Mesodermal cell (in vitro differentiated cells): Measurements from ENCODE around the gene FCHO2.
"Not testable (repeated sequence)": the region's sequence is repeated elsewhere in the genome, so short reads cannot be mapped to it uniquely, and the experiment has no call there.

Experiments
- H3K27ac ChIP-seq: 2 replicates; pipeline ENCODE4 v1.7.0; 2013; ENCODE audit warnings: mild to moderate bottlenecking, low read depth, low read length, moderate library complexity; ENCODE audit not compliant: severe bottlenecking
- H3K36me3 ChIP-seq: 2 replicates; pipeline ENCODE4 v1.7.1; 2013; ENCODE audit warnings: mild to moderate bottlenecking, low read length, moderate library complexity; ENCODE audit not compliant: control insufficient read depth, insufficient read depth
- H3K4me1 ChIP-seq: one replicate; pipeline ENCODE4 v1.7.1; 2013; ENCODE audit warnings: mild to moderate bottlenecking, low read length; ENCODE audit not compliant: insufficient read depth, control insufficient read depth, poor library complexity, severe bottlenecking
- H3K4me3 ChIP-seq: 2 replicates; pipeline ENCODE4 v1.7.0; 2013; ENCODE audit warnings: low read length, control low read depth, mild to moderate bottlenecking; ENCODE audit not compliant: insufficient read depth, poor library complexity, severe bottlenecking; ENCODE audit errors: extremely low read depth
- H3K9me3 ChIP-seq: 2 replicates; pipeline ENCODE4 v1.7.1; 2013; ENCODE audit warnings: mild to moderate bottlenecking, low read length, moderate library complexity; ENCODE audit not compliant: control insufficient read depth
- WGBS, 2 experiments: methylation state at CpG; one replicate each; pipeline ENCODE4 v1.1.5; 2013; ENCODE audit warnings: missing lambda C conversion rate in 2 of 2; ENCODE audit not compliant: insufficient coverage in 2 of 2; 5-methylcytosine and 5-hydroxymethylcytosine counted together

The FCHO2 gene

DNA sequence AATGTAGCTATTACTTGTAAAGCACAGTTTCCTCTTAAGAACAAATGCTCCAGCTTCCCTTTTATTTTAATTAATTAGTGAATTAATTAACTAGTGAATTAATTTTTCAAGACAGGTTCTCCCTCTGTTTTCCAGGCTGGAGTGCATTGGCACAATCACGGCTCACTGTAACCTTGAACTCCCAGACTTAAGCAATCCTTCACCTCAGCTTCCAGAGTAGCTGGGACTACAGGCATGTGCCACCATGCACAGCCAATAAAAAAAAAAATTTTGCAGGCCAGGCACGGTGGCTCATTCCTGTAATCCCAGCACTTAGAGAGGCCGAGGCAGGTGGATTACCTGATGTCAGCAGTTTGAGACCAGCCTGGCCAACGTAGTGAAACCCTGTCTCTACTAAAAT, 44.1 kb downstream of the FCHO2 start:
- no peak overlapping the region for H3K4me3 ChIP-seq
- H3K36me3 ChIP-seq = peaks cover 26% of the 10 kb centered on the region
- WGBS, 2 experiments = 85 to 92% methylated on average over 4 of the region's 4 CpGs
- no peaks in the 10 kb centered on the region for H3K9me3 ChIP-seq
- H3K27ac ChIP-seq = no peak overlapping the region
- H3K4me1 ChIP-seq = no peaks in the 10 kb centered on the region

DNA sequence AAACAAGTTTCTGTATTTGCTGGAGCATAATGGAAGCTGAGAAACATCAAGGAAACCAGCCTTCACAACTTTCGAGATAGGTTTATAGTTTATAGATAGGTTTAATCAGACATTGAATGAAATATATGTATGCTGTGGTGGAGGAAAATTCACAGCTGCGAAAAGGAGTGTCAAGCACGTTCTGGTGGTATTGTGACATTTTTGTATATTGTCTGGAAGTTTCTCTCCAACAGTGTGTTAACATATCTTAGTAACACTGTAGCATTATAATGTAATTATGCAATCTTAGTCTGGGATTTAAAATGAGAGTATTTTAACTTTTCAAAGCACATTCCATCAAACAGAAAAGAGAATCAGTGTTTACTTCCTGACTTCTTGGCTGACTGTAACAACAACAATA, 50.0 kb downstream of the FCHO2 start:
- Histone ChIP-seq H3K9me3 (no peaks in the 10 kb centered on the region), H3K36me3 (peaks cover 7% of the 10 kb centered on the region), H3K4me1 (no peaks in the 10 kb centered on the region), H3K27ac (no peak overlapping the region), H3K4me3 (no peak overlapping the region)
- WGBS, 2 experiments = 100% methylated on average over 1 of the region's 3 CpGs; no CpG with 5 or more reads in 1 of the 2 experiments

DNA sequence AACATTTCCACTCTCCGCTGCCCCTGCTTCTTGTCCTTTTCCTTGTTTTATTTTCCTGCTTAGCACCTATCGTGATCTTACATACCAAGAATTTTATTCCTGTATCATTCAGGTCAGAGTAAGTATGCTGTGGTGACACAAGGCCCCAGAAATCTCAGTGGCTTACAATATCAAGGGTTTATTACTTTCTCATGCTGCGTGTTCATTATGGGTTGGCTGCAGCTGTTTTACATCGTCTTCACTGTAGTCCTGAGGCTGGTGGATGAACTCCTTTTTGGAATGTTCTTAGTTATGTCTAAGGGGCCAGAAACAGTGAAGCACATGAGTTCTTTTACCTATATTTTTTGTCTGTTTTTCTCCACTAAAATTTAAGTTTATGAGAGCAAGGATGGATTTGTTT, 51.2 kb downstream of the FCHO2 start:
- WGBS, 2 experiments = 100% methylated on average over 2 of the region's 4 CpGs; no CpG with 5 or more reads in 1 of the 2 experiments
- H3K4me3 ChIP-seq = no peak overlapping the region
- H3K36me3 ChIP-seq = peaks cover 7% of the 10 kb centered on the region
- H3K27ac ChIP-seq = no peak overlapping the region
- no peaks in the 10 kb centered on the region for H3K4me1 ChIP-seq
- H3K9me3 ChIP-seq = no peaks in the 10 kb centered on the region

DNA sequence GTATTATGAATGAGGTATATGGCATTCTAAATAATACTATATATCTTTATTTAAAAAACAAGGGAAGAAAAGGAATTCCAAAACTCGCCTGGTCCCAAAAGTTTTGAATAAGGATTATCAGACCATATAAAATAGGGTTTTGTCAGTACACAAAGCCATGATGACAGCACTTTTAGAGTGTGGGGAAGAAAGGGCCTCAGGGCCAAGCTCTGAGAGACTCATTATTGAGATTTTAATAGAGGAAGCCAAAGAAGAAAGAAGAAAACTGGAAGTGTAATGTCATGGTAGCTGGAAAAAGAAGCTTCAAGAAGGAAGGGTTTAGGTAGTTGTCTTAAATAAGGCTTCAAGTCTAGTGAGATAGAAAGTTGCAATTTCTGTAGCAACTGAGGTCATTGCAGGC, 53.0 kb downstream of the FCHO2 start:
- Histone ChIP-seq H3K27ac (no peak overlapping the region), H3K36me3 (peaks cover 7% of the 10 kb centered on the region), H3K4me1 (no peaks in the 10 kb centered on the region), H3K4me3 (no peak overlapping the region), H3K9me3 (no peaks in the 10 kb centered on the region)
- no CpG with 5 or more reads among the region's 1 CpG for WGBS, 2 experiments

DNA sequence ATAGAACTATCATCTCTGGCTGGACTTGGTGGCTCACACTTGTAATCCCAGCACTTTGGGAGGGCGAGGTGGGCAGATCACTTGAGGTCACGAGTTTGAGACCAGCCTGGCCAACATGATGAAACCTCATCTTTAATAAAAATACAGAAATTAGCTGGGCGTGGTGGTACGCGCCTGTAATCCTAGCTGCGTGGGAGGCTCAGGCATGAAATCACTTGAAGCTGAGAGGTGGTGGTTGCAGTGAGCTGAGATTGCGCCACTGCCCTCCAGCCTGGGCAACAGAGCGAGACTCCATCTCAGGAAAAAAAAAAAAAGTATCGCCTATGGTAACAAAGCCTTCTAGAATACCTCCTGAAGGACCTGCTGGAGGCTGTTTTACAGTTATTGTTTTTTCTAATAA, 55.8 kb downstream of the FCHO2 start:
- H3K4me3 ChIP-seq, H3K27ac ChIP-seq, H3K9me3 ChIP-seq, H3K4me1 ChIP-seq: not testable (repeated sequence)
- WGBS, 2 experiments = 94 to 98% methylated on average over 6 of the region's 9 CpGs
- H3K36me3 ChIP-seq = peaks cover 11% of the 10 kb centered on the region

DNA sequence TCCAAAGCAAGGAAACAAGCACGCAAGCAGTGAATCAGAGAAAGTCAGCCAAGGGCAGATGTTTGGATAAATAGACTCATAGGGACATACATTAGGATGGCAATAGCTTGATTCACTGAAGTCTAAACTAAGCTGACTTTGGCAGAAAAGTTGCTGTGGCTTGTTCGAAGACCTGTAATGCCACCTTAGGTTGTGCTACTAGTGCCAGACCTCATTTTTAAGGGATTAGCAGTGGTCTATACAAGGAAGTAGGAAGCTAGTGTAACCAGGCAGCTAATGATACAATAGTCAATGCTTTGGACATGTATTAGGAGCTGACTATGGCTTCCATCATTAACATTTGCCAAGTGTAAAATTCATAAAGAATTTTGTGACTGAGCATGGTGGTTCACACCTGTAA, 63.1 kb downstream of the FCHO2 start:
- peaks cover 21% of the 10 kb centered on the region for H3K36me3 ChIP-seq
- H3K4me1 ChIP-seq = no peaks in the 10 kb centered on the region
- H3K27ac ChIP-seq = no peak overlapping the region
- H3K4me3 ChIP-seq = no peak overlapping the region
- no peaks in the 10 kb centered on the region for H3K9me3 ChIP-seq
- WGBS, 2 experiments = 94 to 100% methylated on average over 2 of the region's 2 CpGs

DNA sequence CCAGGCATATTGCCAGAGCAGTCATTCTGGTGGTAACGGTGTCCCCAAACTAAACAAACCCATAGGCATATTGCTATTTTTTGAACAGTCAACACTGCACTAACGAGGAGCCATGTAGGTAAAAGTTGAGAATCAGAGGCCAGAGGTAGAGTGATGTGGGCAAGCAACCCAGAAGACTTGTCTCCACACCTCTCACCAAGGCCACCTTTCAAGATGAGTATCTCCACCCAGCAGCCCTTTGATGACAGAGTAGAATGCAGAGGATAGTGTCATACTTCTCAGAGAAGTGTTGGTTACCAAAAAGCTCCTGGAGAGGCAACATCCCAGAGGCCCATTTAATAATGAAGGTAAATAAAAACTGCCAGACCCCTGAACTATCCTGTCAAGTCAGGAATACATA, 63.9 kb downstream of the FCHO2 start:
- Histone ChIP-seq H3K27ac (no peak overlapping the region), H3K9me3 (no peaks in the 10 kb centered on the region), H3K4me3 (no peak overlapping the region), H3K36me3 (peaks cover 21% of the 10 kb centered on the region), H3K4me1 (no peaks in the 10 kb centered on the region)
- 100% methylated on average over 1 of the region's 2 CpGs; no CpG with 5 or more reads in 1 of the 2 experiments for whole genome bisulfite sequencing, 2 experiments

DNA sequence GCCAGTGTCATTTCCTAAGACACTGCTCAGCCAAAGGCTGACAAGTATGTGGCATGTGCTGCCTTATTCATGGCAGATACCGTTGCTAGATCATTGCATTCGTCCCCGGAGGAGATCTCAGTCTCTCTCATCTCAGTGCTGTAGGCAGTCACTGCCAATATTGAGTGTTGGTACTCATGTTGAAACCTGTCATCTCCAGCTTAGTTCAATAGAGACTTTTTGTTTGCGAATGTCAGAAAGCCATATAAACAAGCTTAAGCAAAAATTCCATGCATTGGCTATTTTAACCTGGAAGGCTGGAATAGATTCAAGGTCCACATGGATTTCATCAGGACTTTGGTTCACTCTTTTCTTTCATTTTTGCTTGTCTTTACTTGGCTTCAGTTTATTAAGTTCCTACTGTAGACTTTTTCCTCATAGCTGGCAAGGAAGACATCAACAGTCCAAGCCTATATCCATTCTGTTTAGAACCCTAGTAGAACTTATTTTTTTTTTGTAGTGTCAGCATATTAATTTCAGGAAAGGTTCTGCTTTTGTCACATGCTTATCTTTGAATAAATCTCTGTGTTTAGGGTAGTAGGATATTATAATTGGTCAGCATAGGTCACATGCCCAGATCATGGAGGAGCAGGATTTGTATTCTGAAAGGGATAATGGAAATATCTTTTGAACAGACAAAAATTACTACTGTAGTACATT, 66.8 kb downstream of the FCHO2 start:
- Histone ChIP-seq H3K4me1 (no peaks in the 10 kb centered on the region), H3K9me3 (no peaks in the 10 kb centered on the region), H3K4me3 (no peak overlapping the region), H3K36me3 (peaks cover 34% of the 10 kb centered on the region), H3K27ac (no peak overlapping the region)
- WGBS, 2 experiments = 87 to 93% methylated on average over 4 of the region's 4 CpGs

DNA sequence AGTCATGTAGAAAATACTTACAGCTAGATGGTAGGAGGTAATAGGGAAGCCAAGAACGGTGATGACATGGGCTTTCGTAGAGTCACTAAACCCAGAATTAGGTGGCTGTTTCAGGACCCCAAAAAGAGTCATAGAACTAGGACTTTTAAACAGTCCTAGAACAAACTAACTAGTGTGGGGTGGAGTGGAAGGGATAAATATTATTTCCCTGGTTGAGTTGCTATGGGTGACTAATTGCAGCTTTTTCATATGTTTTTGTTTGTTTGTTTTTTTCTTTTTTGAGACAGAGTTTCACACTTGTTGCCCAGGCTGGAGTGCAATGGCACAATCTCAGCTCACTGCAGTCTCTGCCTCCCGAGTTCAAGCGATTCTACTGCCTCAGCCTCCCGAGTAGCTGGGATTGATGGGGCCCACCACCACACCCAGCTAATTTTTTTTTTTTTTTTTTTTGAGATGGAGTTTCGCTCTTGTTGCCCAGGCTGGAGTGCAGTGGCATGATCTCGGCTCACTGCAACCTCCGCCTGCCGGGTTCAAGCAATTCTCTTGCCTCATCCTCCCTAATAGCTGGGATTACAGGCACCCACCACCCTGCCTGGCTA, 69.2 kb downstream of the FCHO2 start:
- H3K27ac ChIP-seq, H3K4me1 ChIP-seq, H3K9me3 ChIP-seq, H3K4me3 ChIP-seq: not testable (repeated sequence)
- peaks cover 32% of the 10 kb centered on the region for H3K36me3 ChIP-seq
- WGBS, 2 experiments = 100% methylated on average over 1 of the region's 9 CpGs; no CpG with 5 or more reads in 1 of the 2 experiments

DNA sequence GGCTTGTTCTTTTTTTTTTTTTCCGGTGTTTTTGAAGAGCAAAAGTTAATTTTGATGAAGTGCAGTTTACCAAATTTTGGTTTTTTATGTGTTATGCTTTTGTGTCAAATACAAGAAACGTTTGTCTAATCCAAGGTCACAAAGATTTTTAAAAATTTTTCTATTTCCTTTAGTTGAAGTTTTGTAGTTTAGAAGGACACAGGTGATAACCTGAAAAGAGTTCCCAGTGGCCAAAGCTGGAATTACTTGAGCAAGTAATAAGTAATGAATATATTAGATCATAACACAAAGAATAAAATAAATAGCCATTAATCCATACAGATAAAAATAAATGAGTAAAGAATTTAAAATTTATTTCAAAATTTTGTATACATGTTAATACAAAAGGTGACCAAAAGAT, 71.5 kb downstream of the FCHO2 start:
- peaks cover 30% of the 10 kb centered on the region for H3K36me3 ChIP-seq
- H3K27ac ChIP-seq = no peak overlapping the region
- H3K9me3 ChIP-seq = no peaks in the 10 kb centered on the region
- H3K4me3 ChIP-seq = no peak overlapping the region
- WGBS, 2 experiments = no CpG with 5 or more reads among the region's 2 CpGs
- H3K4me1 ChIP-seq = peaks cover 6% of the 10 kb centered on the region

DNA sequence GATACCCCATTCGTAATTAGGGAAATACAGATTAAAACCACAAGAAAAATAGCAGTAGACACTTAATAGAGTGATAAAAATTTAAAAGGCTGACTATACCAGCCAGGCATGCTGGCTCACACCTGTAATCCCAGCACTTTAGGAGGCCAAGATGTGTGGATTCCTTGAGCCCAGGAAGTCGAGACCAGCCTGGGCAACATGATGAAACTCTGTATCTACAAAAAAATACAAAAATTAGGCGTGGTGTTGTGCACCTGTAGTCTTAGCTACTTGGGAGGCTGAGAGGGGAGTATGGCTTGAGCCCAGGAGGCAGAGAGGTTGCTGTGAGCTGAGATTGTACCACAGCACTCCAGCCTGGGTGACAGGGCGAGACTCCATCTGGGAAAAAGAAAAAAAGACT, 72.0 kb downstream of the FCHO2 start:
- Histone ChIP-seq H3K27ac (no peak overlapping the region), H3K4me1 (peaks cover 6% of the 10 kb centered on the region), H3K9me3 (no peaks in the 10 kb centered on the region), H3K36me3 (peaks cover 30% of the 10 kb centered on the region), H3K4me3 (no peak overlapping the region)
- WGBS, 2 experiments = 100% methylated on average over 2 of the region's 4 CpGs; no CpG with 5 or more reads in 1 of the 2 experiments
